ENCODE data around the gene CD1D.

CD1D gene

GRCh38 chr1:158177700-158178450 lies 2.8 kb upstream of the CD1D start:
- no peak overlapping the region for H3K27ac ChIP-seq
- H3K36me3 ChIP-seq: no peaks in the 10 kb centered on the region
- H3K27me3 ChIP-seq (ENCODE audit: insufficient read depth, low read depth, severe bottlenecking): peaks cover 91% of the 10 kb centered on the region
- no peak overlapping the region for H3K4me3 ChIP-seq (ENCODE audit: low read depth, low read length)
- no peak for TF ChIP-seq CTCF (IDR thresholded peaks at IDR 0.05; ENCODE audit: low read depth, low read length)
- DNase-seq: no peak
- H3K9me3 ChIP-seq (ENCODE audit: severe bottlenecking): peaks cover 20% of the 10 kb centered on the region

DNA sequence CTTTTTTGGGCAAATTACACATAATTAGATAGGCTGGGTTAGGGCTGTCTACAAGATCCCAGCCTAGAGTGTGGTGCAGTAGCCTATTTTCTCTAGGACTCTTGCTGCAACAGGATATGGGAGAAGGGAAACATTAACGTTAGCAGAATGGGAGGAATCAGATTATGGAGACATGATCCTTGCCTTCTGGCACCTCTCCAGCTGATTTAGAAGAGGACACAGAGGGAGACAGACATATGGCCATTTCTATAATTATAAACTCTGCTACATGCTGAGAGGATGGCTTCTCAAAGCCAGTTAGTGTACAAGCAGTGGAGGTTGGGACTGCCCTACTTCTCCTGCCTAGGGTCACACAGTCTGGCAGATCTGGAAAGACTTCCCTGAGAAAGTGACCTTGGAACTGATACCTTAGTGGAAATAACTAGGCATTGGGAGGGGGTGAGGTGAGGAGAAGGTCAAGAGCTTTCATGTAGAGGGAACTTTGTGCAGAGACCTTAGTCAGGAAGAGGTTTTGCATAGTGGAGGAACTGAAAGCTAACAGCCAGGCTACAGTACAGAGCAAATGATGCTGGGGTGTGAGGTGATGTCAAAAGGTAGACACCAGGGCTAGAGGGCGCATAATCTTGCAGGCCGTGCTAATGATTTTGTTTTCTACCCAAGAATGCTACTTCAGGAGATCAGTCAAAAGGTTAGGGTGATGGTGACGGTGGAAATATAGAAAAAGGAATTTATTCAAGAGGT lies 1.2 kb upstream of the CD1D start:
- peak; percentile 51 for DNase-seq
- peaks cover 92% of the 10 kb centered on the region for H3K27me3 ChIP-seq (ENCODE audit: insufficient read depth, low read depth, severe bottlenecking)
- no peak overlapping the region for H3K27ac ChIP-seq
- no peaks in the 10 kb centered on the region for H3K36me3 ChIP-seq
- no peak overlapping the region for H3K4me3 ChIP-seq (ENCODE audit: low read depth, low read length)
- TF ChIP-seq CTCF (IDR thresholded peaks at IDR 0.05; ENCODE audit: low read depth, low read length): no peak
- peaks cover 20% of the 10 kb centered on the region for H3K9me3 ChIP-seq (ENCODE audit: severe bottlenecking)

GRCh38 chr1:158181577-158181922 lies 855 bp downstream of the CD1D start:
- H3K27me3 ChIP-seq (ENCODE audit: insufficient read depth, low read depth, severe bottlenecking): peaks cover 100% of the 10 kb centered on the region
- no peak overlapping the region for H3K4me3 ChIP-seq (ENCODE audit: low read depth, low read length)
- no peak overlapping the region for H3K27ac ChIP-seq
- no peak for DNase-seq
- TF ChIP-seq CTCF (IDR thresholded peaks at IDR 0.05; ENCODE audit: low read depth, low read length): no peak
- peaks cover 20% of the 10 kb centered on the region for H3K9me3 ChIP-seq (ENCODE audit: severe bottlenecking)
- no peaks in the 10 kb centered on the region for H3K36me3 ChIP-seq

GRCh38 chr1:158185770-158186169 lies 5.1 kb downstream of the CD1D start:
- TF ChIP-seq CTCF (IDR thresholded peaks at IDR 0.05; ENCODE audit: low read depth, low read length): no peak
- Histone ChIP-seq H3K27me3 (ENCODE audit: insufficient read depth, low read depth, severe bottlenecking) (peaks cover 99% of the 10 kb centered on the region), H3K9me3 (ENCODE audit: severe bottlenecking) (peaks cover 8% of the 10 kb centered on the region), H3K36me3 (no peaks in the 10 kb centered on the region), H3K4me3 (ENCODE audit: low read depth, low read length) (no peak overlapping the region), H3K27ac (no peak overlapping the region)
- no peak for DNase-seq

DNA sequence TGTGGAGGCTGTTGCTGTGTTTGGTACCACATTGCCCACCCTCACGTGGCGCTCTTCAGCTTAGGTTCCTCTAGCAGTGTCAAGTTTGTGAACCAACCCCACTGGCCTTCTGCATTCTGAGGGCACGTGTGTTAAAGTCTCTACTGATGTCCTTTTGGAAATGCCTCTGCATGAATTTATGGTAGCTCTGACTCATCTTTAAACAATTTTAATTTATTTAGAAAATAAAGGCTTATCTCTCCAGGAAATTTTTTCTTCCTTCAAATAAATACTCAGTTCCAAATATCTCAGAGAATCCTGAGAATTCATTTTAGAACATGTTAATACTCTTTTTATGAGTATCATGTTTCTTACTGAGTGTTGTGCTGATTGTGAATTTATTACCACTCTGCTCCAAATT lies 5.5 kb downstream of the CD1D start:
- no peak for TF ChIP-seq CTCF (IDR thresholded peaks at IDR 0.05; ENCODE audit: low read depth, low read length)
- Histone ChIP-seq H3K27me3 (ENCODE audit: insufficient read depth, low read depth, severe bottlenecking) (peaks cover 99% of the 10 kb centered on the region), H3K27ac (no peak overlapping the region), H3K9me3 (ENCODE audit: severe bottlenecking) (peaks cover 6% of the 10 kb centered on the region), H3K36me3 (no peaks in the 10 kb centered on the region), H3K4me3 (ENCODE audit: low read depth, low read length) (no peak overlapping the region)
- no peak for DNase-seq
